ENCODE measurements around the gene FNDC10.
"Not testable (repeated sequence)": the region's sequence is repeated elsewhere in the genome, so short reads cannot be mapped to it uniquely, and the experiment has no call there.

The FNDC10 gene

GRCh38 chr1:1567152-1567875, 32.6 kb downstream of the FNDC10 start:
- DNase-seq (ENCODE audit: low spot score), result no peak

- no peak for DNase-seq (ENCODE audit: low spot score)
Measured at GRCh38 chr1:1565340-1565739, 34.6 kb downstream of the FNDC10 start.

GRCh38 chr1:1564268-1564667, 35.7 kb downstream of the FNDC10 start:
- DNase-seq (ENCODE audit: low spot score), result no peak

GRCh38 chr1:1563688-1564087, 36.2 kb downstream of the FNDC10 start:
- no peak for DNase-seq (ENCODE audit: low spot score)

GRCh38 chr1:1562556-1563195, 37.3 kb downstream of the FNDC10 start:
- no peak for DNase-seq (ENCODE audit: low spot score)

- no peak for DNase-seq (ENCODE audit: low spot score)
Measured at GRCh38 chr1:1561801-1562470, 38.0 kb downstream of the FNDC10 start.

GRCh38 chr1:1560178-1560577, 39.8 kb downstream of the FNDC10 start:
- DNase-seq (ENCODE audit: low spot score), result no peak

- no peak for DNase-seq (ENCODE audit: low spot score)
Measured at GRCh38 chr1:1559066-1559465, 40.9 kb downstream of the FNDC10 start.

GRCh38 chr1:1558591-1558990, 41.3 kb downstream of the FNDC10 start:
- DNase-seq (ENCODE audit: low spot score), result no peak

- not testable (repeated sequence) for DNase-seq (ENCODE audit: low spot score)
Measured at GRCh38 chr1:1557688-1558087, 42.2 kb downstream of the FNDC10 start.

- DNase-seq (ENCODE audit: low spot score), result not testable (repeated sequence)
Measured at GRCh38 chr1:1556961-1557360, 43.0 kb downstream of the FNDC10 start.

- DNase-seq (ENCODE audit: low spot score), result no peak
Measured at GRCh38 chr1:1556505-1556904, 43.4 kb downstream of the FNDC10 start.

GRCh38 chr1:1554926-1555915, 44.7 kb downstream of the FNDC10 start:
- DNase-seq (ENCODE audit: low spot score), result no peak

GRCh38 chr1:1554550-1554925, 45.4 kb downstream of the FNDC10 start:
- DNase-seq (ENCODE audit: low spot score), result no peak

GRCh38 chr1:1553821-1554494, 46.0 kb downstream of the FNDC10 start:
- no peak for DNase-seq (ENCODE audit: low spot score)

GRCh38 chr1:1552263-1552639, 47.7 kb downstream of the FNDC10 start:
- no peak for DNase-seq (ENCODE audit: low spot score)

- no peak for DNase-seq (ENCODE audit: low spot score)
Measured at GRCh38 chr1:1551524-1552262, 48.2 kb downstream of the FNDC10 start.

GRCh38 chr1:1550591-1551432, 49.1 kb downstream of the FNDC10 start:
- DNase-seq (ENCODE audit: low spot score), result no peak

GRCh38 chr1:1550087-1550486, 49.8 kb downstream of the FNDC10 start:
- DNase-seq (ENCODE audit: low spot score), result no peak

- DNase-seq (ENCODE audit: low spot score), result no peak
Measured at GRCh38 chr1:1548591-1548990, 51.3 kb downstream of the FNDC10 start.
